Lower leg skin (tissue), 4 donors: ENCODE measurements around the gene TSG101. TPM values are rescaled to one million over a fixed set of nuclear protein-coding genes. Genes with fewer than 3 reads are reported as not detected.

Experiments used
- DNase-seq, 2 donors: peaks; one replicate each; pipeline ENCODE4 v3.0.0-alpha.2; 2019; ENCODE audit warnings: low spot score in 2 of 2
- H3K4me3 ChIP-seq: fragments of 200-600 bp; sonication (generic); 2 replicates; pipeline ENCODE4 v1.5.1; 2017; ENCODE audit warnings: mild to moderate bottlenecking, low read depth; ENCODE audit not compliant: poor library complexity, severe bottlenecking
- CTCF ChIP-seq, 3 donors: fragments of 450-650 bp; IDR thresholded peaks; one replicate each; pipeline ENCODE4 v1.5.1; 2016; ENCODE audit warnings: antibody characterized with exemption in 3 of 3, mild to moderate bottlenecking in 3 of 3, moderate library complexity in 2 of 3
- POLR2A ChIP-seq, 2 donors: fragments of 450-650 bp; IDR thresholded peaks; one replicate each; pipeline ENCODE4 v1.6.1; 2016 to 2017; ENCODE audit warnings: antibody characterized with exemption in 2 of 2, mild to moderate bottlenecking in 1 of 2, moderate library complexity in 1 of 2
- WGBS, 2 donors: methylation state at CpG; one replicate each; pipeline ENCODE4 v1.1.5; 2018; 5-methylcytosine and 5-hydroxymethylcytosine counted together
- intact Hi-C: fragments of 100-400 bp; cut with DNase I; formaldehyde crosslinking; loops from one replicate; pipeline ENCODE4 v1.15.0; 2023; ENCODE audit warnings: low total_unique reads
- total RNA-seq, 4 donors: library from RNA; depleted of rRNA; stranded (reverse); fragments of >200 nt; gene quantifications; one replicate each; pipeline ENCODE4 v1.1.0, GENCODE V29; 2016

The TSG101 gene
- total RNA-seq, 4 donors from 2014 or later, result 76.9 to 103 (median 85.8) TPM

- intact Hi-C loops, result no loop called here
- no peak overlapping the region for H3K4me3 ChIP-seq
- TF ChIP-seq CTCF (IDR thresholded peaks at IDR 0.05) (no peak), POLR2A (IDR thresholded peaks at IDR 0.05) (no peak)
- no peak for DNase-seq
Measured at GRCh38 chr11:18502352-18502751, 24.4 kb downstream of the TSG101 start.

- intact Hi-C loops, result no loop called here
- 94 to 100% methylated on average over 1 of the region's 1 CpG for WGBS, 2 donors
- H3K4me3 ChIP-seq, result no peak overlapping the region
Measured at GRCh38 chr11:18501629-18502028, 25.1 kb downstream of the TSG101 start.

GRCh38 chr11:18498039-18498438 lies 28.7 kb downstream of the TSG101 start:
- H3K4me3 ChIP-seq, result no peak overlapping the region
- DNase-seq, result no peak
- WGBS, 2 donors, result 81 to 86% methylated on average over 1 of the region's 1 CpG
- TF ChIP-seq POLR2A (IDR thresholded peaks at IDR 0.05), result no peak
- no peak for TF ChIP-seq CTCF (IDR thresholded peaks at IDR 0.05)
- intact Hi-C loops, result no loop called here

More at GRCh38 chr11:18501629-18502028, 25.1 kb downstream of the TSG101 start:
- DNase-seq, result no peak
- no peak for TF ChIP-seq CTCF (IDR thresholded peaks at IDR 0.05)
- TF ChIP-seq POLR2A (IDR thresholded peaks at IDR 0.05), result no peak

GRCh38 chr11:18495703-18496102 lies 31.0 kb downstream of the TSG101 start:
- no peak for DNase-seq
- 71 to 77% methylated on average over 4 of the region's 4 CpGs for WGBS, 2 donors
- TF ChIP-seq CTCF (IDR thresholded peaks at IDR 0.05) (no peak), POLR2A (IDR thresholded peaks at IDR 0.05) (no peak)
- intact Hi-C loops, result no loop called here
- H3K4me3 ChIP-seq, result no peak overlapping the region

GRCh38 chr11:18495271-18495670 lies 31.5 kb downstream of the TSG101 start:
- H3K4me3 ChIP-seq, result no peak overlapping the region
- intact Hi-C loops, result no loop called here
- no peak for DNase-seq
- no peak for TF ChIP-seq CTCF (IDR thresholded peaks at IDR 0.05)
- TF ChIP-seq POLR2A (IDR thresholded peaks at IDR 0.05), result no peak

- no peak overlapping the region for H3K4me3 ChIP-seq
- DNase-seq, result no peak
- TF ChIP-seq POLR2A (IDR thresholded peaks at IDR 0.05) (no peak), CTCF (IDR thresholded peaks at IDR 0.05) (no peak)
- intact Hi-C loops, result no loop called here
- WGBS, 2 donors, result 89 to 92% methylated on average over 4 of the region's 4 CpGs
Measured at GRCh38 chr11:18493310-18493709, 33.4 kb downstream of the TSG101 start.
